ENCODE measurements around the gene STRADA.
"Not testable (repeated sequence)": the region's sequence is repeated elsewhere in the genome, so short reads cannot be mapped to it uniquely, and the experiment has no call there.

Gene STRADA

GRCh38 chr17:63754046-63754445 is 12.4 kb upstream of the STRADA start:
- DNase-seq = no peak

GRCh38 chr17:63753215-63753614 is 11.6 kb upstream of the STRADA start:
- DNase-seq = no peak

- no peak for DNase-seq
Measured at GRCh38 chr17:63752707-63753106, 11.1 kb upstream of the STRADA start.

- no peak for DNase-seq
Measured at GRCh38 chr17:63751806-63752205, 10.2 kb upstream of the STRADA start.

DNA sequence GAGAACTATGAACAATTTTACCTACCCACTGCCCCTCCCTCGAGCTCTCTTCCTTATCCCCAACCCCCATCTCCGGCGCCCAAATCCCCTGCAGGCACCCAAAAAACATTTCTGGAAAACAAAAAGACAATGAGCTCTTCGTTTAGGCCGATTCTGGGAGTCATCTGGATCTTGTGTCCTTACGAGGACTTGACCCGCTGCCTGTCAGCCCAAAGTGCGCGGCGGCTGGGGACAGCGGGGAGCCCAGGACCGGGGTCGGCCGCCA is 524 bp downstream of the STRADA start:
- DNase-seq = no peak

- DNase-seq = no peak
Measured at GRCh38 chr17:63740464-63741142, 996 bp downstream of the STRADA start.

DNA sequence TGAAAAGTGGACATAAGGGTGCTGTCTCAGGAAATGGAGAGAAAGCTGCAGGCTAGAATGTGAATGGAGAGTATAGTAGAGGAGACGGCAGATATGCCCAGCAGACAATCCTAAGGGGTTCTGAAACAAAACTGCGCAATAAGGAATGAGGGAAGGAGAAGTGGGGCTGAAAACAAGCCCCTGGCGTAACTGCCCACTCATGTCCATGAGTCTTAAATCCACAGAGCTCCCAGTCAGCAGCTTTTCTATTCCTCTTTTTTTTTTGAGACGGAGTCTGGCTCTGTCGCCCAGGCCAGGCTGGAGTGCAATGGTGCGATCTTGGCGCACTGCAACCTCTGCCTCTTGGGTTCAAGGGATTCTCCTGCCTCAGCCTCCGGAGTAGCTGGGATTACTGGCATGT is 5.9 kb downstream of the STRADA start:
- DNase-seq = no peak

- DNase-seq = no peak
Measured at GRCh38 chr17:63722403-63722802, 19.2 kb downstream of the STRADA start.

DNA sequence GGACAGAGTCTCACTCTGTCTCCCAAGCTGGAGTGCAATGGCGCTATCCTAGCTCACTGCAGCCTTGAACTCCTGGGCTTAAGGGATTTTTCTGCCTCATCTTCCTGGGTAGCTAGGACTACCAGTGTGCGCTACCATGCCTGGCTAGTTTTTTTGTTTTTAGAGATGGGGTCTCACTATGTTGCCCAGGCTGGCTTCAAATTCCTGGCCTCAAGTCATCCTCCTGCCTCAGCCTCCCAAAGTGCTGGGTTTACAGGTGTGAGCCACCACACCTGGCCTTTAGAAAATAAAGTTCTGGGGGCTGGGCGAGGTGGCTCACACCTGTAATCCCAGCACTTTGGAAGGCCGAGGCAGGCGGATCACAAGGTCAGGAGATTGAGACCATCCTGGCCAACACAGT is 21.4 kb downstream of the STRADA start:
- DNase-seq = not testable (repeated sequence)

GRCh38 chr17:63718988-63719387 is 22.6 kb downstream of the STRADA start:
- no peak for DNase-seq

- DNase-seq = no peak
Measured at GRCh38 chr17:63716426-63716825, 25.2 kb downstream of the STRADA start.

GRCh38 chr17:63714550-63715277 is 26.9 kb downstream of the STRADA start:
- no peak for DNase-seq

DNA sequence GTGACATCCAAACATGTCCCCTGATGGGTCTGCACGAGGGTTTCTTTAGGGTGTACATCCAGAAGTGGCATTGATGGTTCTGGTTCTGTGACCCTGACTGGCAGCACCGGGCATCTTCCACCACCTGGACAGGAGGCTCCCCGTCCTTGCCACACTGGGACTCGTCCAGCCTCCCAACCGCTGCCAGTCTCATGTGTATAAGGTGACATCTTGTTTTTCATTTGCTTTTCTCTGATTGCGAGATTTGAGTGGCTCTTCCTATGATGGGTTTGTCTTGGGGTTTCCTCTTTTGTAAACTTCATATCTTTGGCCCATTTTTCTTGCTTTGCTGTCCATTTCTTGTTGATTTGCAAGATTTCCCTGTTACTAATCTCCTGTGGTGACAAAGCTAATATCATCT is 32.5 kb downstream of the STRADA start:
- DNase-seq = no peak

- DNase-seq = no peak
Measured at GRCh38 chr17:63707151-63707550, 34.4 kb downstream of the STRADA start.

DNA sequence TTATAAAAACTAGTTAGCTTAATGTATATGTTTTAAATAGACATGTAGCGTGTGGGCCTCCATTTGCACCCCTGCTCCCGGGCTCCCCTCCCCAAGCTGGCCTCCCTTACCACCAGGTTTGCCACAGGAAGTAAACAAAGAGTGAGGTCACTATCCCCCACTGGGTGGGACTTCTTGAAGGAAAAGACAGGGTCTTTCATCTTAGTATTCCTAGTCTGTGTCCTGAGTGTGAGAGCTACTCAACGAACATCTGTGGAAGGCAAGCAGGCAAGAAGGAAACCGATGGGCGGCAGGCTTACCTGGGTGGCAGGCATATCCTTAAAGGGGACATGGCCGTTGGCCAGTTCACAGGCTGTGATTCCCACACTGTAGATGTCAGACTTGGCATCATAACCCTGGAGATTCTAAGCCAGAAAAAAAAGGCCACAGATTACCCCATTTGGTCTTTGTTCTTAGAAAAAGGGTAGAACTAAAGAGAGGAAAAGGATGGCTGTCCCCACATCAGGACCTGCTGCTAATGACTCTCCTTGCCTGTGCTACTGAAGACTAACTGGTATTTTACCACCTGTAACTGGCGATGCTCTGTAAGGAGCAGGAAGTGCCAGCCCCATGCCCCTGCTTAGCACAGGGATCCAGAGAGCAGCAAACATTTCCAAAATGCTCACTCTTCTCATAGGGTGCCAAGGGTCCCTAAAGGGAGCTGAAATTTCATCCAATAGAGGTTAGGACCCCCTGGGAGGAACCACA is 35.1 kb downstream of the STRADA start:
- DNase-seq = no peak

DNA sequence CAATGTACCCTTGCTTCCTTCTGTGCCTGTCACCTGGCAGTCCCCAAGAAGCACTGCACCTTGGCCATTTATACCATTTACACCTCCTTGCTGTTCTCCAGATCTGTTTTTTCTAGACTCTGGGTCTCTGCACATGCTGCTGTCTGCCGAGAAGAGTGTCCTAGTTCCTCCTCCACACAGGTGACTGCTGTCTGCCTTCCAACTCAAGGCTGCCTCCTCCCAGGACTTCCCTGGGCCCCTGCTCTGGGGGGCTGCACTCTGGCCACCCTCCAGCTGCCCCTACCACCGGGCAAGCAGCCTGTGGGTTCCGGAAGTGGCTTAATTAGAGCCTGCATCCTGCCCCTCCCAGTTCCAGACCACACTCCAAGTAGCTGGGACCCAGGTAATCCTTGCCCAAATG is 35.9 kb downstream of the STRADA start:
- DNase-seq = no peak

GRCh38 chr17:63704836-63705235 is 36.8 kb downstream of the STRADA start:
- DNase-seq = no peak

- no peak for DNase-seq
Measured at GRCh38 chr17:63704259-63704576, 37.4 kb downstream of the STRADA start.

GRCh38 chr17:63703556-63704258 is 37.9 kb downstream of the STRADA start:
- DNase-seq = no peak

DNA sequence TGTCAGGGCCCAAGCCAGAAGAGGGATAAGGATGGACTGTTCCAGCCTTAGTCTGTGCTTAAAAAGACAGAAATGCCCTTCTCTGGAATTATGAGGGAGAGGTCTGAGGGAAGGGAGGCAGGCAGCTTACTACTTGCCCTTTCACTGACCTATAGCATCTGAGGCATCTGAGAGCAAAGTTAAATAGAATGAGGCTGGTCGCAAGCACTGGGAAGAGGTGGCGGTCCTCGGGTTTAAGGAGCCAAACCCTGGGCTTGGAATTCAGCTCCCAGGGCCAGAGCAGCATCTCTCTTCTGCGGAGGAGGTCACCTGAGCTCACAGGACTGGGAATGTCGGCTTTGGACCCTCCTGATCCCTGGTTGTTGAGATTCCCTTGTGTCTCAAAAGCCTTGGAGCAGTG is 38.6 kb downstream of the STRADA start:
- DNase-seq = no peak

GRCh38 chr17:63702721-63703015 is 38.9 kb downstream of the STRADA start:
- no peak for DNase-seq

- no peak for DNase-seq
Measured at GRCh38 chr17:63701868-63702720, 39.5 kb downstream of the STRADA start.

- DNase-seq = no peak
Measured at GRCh38 chr17:63701456-63701820, 40.2 kb downstream of the STRADA start.

All from NCI-H1417 treated with DMSO at 0.1 percent for 48 hours (cell line).